DMS79 treated with DMSO at 0.1 percent for 48 hours (cell line): ENCODE results near the gene FMN2.

ENCODE experiments used
- DNase-seq: peaks from one replicate; lab custom pipeline; 2025; lab: John Stamatoyannopoulos, UW

FMN2 gene

GRCh38 chr1:240098534-240098933 lies 6.9 kb downstream of the FMN2 start:
- peak; percentile 29 for DNase-seq

- DNase-seq, result no peak
Observed at GRCh38 chr1:240099329-240099728, 7.6 kb downstream of the FMN2 start.

- no peak for DNase-seq
Observed at GRCh38 chr1:240099748-240100147, 8.1 kb downstream of the FMN2 start.

GRCh38 chr1:240100371-240100934 lies 8.8 kb downstream of the FMN2 start:
- no peak for DNase-seq

GRCh38 chr1:240101306-240101705 lies 9.6 kb downstream of the FMN2 start:
- no peak for DNase-seq

GRCh38 chr1:240101737-240102136 lies 10.1 kb downstream of the FMN2 start:
- DNase-seq, result no peak

GRCh38 chr1:240104672-240105071 lies 13.0 kb downstream of the FMN2 start:
- no peak for DNase-seq

GRCh38 chr1:240107058-240107684 lies 15.5 kb downstream of the FMN2 start:
- DNase-seq, result peak; percentile 35

- no peak for DNase-seq
Observed at GRCh38 chr1:240109130-240109529, 17.4 kb downstream of the FMN2 start.

- no peak for DNase-seq
Observed at GRCh38 chr1:240109920-240110636, 18.4 kb downstream of the FMN2 start.

- DNase-seq, result no peak
Observed at GRCh38 chr1:240111558-240111957, 19.9 kb downstream of the FMN2 start.

GRCh38 chr1:240114222-240114621 lies 22.5 kb downstream of the FMN2 start:
- DNase-seq, result no peak

GRCh38 chr1:240115831-240116230 lies 24.1 kb downstream of the FMN2 start:
- DNase-seq, result no peak

GRCh38 chr1:240116831-240117769 lies 25.4 kb downstream of the FMN2 start:
- DNase-seq, result no peak

GRCh38 chr1:240117930-240118329 lies 26.2 kb downstream of the FMN2 start:
- DNase-seq, result no peak

- DNase-seq, result peak; percentile 87
Observed at GRCh38 chr1:240122639-240123613, 31.2 kb downstream of the FMN2 start.

- no peak for DNase-seq
Observed at GRCh38 chr1:240126821-240127220, 35.1 kb downstream of the FMN2 start.

GRCh38 chr1:240128366-240128765 lies 36.7 kb downstream of the FMN2 start:
- DNase-seq, result no peak

- DNase-seq, result no peak
Observed at GRCh38 chr1:240134113-240134512, 42.4 kb downstream of the FMN2 start.

GRCh38 chr1:240134596-240134995 lies 42.9 kb downstream of the FMN2 start:
- DNase-seq, result no peak

GRCh38 chr1:240136402-240136801 lies 44.7 kb downstream of the FMN2 start:
- DNase-seq, result no peak
